SK-N-SH (cell line): Measurements from ENCODE around the gene GNG4. TPM values are rescaled to one million over a fixed set of nuclear protein-coding genes. Genes with fewer than 3 reads are reported as not detected.

ENCODE experiments used
- CTCF ChIA-PET: fragments of 300-600, 350-600 bp; formaldehyde crosslinking; extraction: SDS; loops from one replicate; lab custom pipeline; 2021; lab: Yijun Ruan, JAX
- POLR2A ChIA-PET: fragments of 350-600 bp; sonication (Branson Sonifier 250); formaldehyde crosslinking; extraction: SDS; loops from one replicate; lab custom pipeline; 2020; ENCODE audit warnings: antibody characterized with exemption, inconsistent platforms; lab: Yijun Ruan, JAX
- DNase-seq: peaks from one replicate; pipeline ENCODE4 v3.0.0; 2012
- H2AFZ ChIP-seq: fragments of 200-600 bp; sonication (generic); 2 replicates; pipeline ENCODE4 v1.8.1; 2016; ENCODE audit warnings: antibody characterized with exemption, mild to moderate bottlenecking, low read depth
- H3F3A ChIP-seq: fragments of 200-600 bp; sonication (generic); replicated peaks from 2 replicates; pipeline ENCODE3; 2016; ENCODE audit warnings: antibody characterized with exemption, mild to moderate bottlenecking; ENCODE audit not compliant: insufficient read depth
- H3K27ac ChIP-seq, 2 experiments: fragments of 200-500 bp in 1 of 2; fragments of 200-600 bp in 1 of 2; sonication (Bioruptor generic) in 1 of 2; sonication (generic), shearing (Covaris generic) in 1 of 2; 2 replicates each; pipeline versions ENCODE4 v1.5.1 to v1.6.1; 2014 to 2016; ENCODE audit warnings: low read depth in 2 of 2, inconsistent platforms in 1 of 2, low read length in 1 of 2, mild to moderate bottlenecking in 1 of 2, mixed read lengths in 1 of 2
- H3K27me3 ChIP-seq: fragments of 200-600 bp; sonication (generic), shearing (Covaris generic); 2 replicates; pipeline ENCODE4 v1.6.1; 2016; ENCODE audit warnings: mixed run types; ENCODE audit not compliant: insufficient read depth
- H3K36me3 ChIP-seq, 2 experiments: fragments of 200-500 bp in 1 of 2; fragments of 200-600 bp in 1 of 2; sonication (Bioruptor generic) in 1 of 2; sonication (generic) in 1 of 2; replicated peaks in 1 of 2; 2 replicates each; pipeline versions ENCODE3 to v1.5.1; 2014 to 2016; ENCODE audit warnings: low read length in 1 of 2, mild to moderate bottlenecking in 1 of 2; ENCODE audit not compliant: insufficient read depth in 2 of 2, control insufficient read depth in 1 of 2
- H3K4me1 ChIP-seq, 2 experiments: fragments of 200-500 bp in 1 of 2; fragments of 200-600 bp in 1 of 2; sonication (Bioruptor generic) in 1 of 2; sonication (generic), shearing (Covaris generic) in 1 of 2; 2 replicates each; pipeline versions ENCODE4 v1.5.1 to v1.6.1; 2014 to 2016; ENCODE audit warnings: low read depth in 1 of 2, low read length in 1 of 2, mixed run types in 1 of 2; ENCODE audit not compliant: insufficient read depth in 2 of 2, control insufficient read depth in 1 of 2
- H3K4me2 ChIP-seq: fragments of 200-600 bp; sonication (generic), shearing (Covaris generic); 2 replicates; pipeline ENCODE4 v1.6.1; 2017; ENCODE audit warnings: mixed run types
- H3K4me3 ChIP-seq, 2 experiments: fragments of 200-500 bp in 1 of 2; fragments of 200-600 bp in 1 of 2; sonication (Bioruptor generic) in 1 of 2; sonication (generic), shearing (Covaris generic) in 1 of 2; 2 replicates each; pipeline versions ENCODE4 v1.5.1 to v1.8.1; 2014 to 2016; ENCODE audit warnings: low read depth in 2 of 2, inconsistent platforms in 1 of 2, low read length in 1 of 2, mild to moderate bottlenecking in 1 of 2, mixed read lengths in 1 of 2, moderate library complexity in 1 of 2
- H3K79me2 ChIP-seq: fragments of 200-600 bp; sonication (generic); 2 replicates; pipeline ENCODE4 v1.8.1; 2017; ENCODE audit warnings: mild to moderate bottlenecking; ENCODE audit not compliant: insufficient read depth
- H3K9ac ChIP-seq: fragments of 200-600 bp; sonication (generic); 2 replicates; pipeline ENCODE4 v1.6.1; 2017; ENCODE audit warnings: mixed run types
- H3K9me2 ChIP-seq: fragments of 200-600 bp; sonication (generic); 2 replicates; pipeline ENCODE4 v1.6.1; 2017; ENCODE audit warnings: mixed run types
- H3K9me3 ChIP-seq: fragments of 200-600 bp; sonication (generic); 2 replicates; pipeline ENCODE4 v1.6.1; 2017; ENCODE audit warnings: mixed run types, mild to moderate bottlenecking, moderate library complexity
- H4K20me1 ChIP-seq: fragments of 200-600 bp; sonication (generic); 2 replicates; pipeline ENCODE4 v1.6.1; 2017; ENCODE audit warnings: mild to moderate bottlenecking, mixed run types; ENCODE audit not compliant: insufficient read depth
- EZH2phosphoT487 ChIP-seq: fragments of 200-600 bp; sonication (generic); IDR thresholded peaks from 2 replicates; pipeline ENCODE4 v1.6.1; 2017; ENCODE audit warnings: low read depth, mixed run types, mild to moderate bottlenecking, antibody characterized with exemption, moderate library complexity, borderline replicate concordance
- FOXM1 ChIP-seq: IDR thresholded peaks from 2 replicates; pipeline ENCODE4 v1.4.0; 2012; ENCODE audit warnings: low read depth, mild to moderate bottlenecking
- GATA2 ChIP-seq: sonication (generic); formaldehyde crosslinking; IDR thresholded peaks from 2 replicates; pipeline ENCODE4 v1.5.0; 2020; ENCODE audit warnings: mild to moderate bottlenecking, missing genetic modification reagents
- IRF3 ChIP-seq: fragments of 150-350 bp; IDR thresholded peaks from 2 replicates; pipeline ENCODE4 v1.6.1; 2016; ENCODE audit warnings: mild to moderate bottlenecking, low read depth, low read length
- NRF1 ChIP-seq: IDR thresholded peaks from 2 replicates; pipeline ENCODE4 v1.6.1; 2012; ENCODE audit warnings: low read depth, mild to moderate bottlenecking, low read length
- POLR2AphosphoS5 ChIP-seq: IDR thresholded peaks from 2 replicates; pipeline ENCODE4 v1.6.1; 2012; ENCODE audit warnings: low read depth, low read length
- RXRA ChIP-seq: IDR thresholded peaks from 2 replicates; pipeline ENCODE4 v1.4.0; 2012; ENCODE audit warnings: low read depth, mild to moderate bottlenecking, borderline replicate concordance
- SIN3A ChIP-seq: IDR thresholded peaks from 2 replicates; pipeline ENCODE4 v1.6.1; 2012; ENCODE audit warnings: low read depth, mild to moderate bottlenecking, low read length, moderate library complexity, borderline replicate concordance
- SMC3 ChIP-seq: IDR thresholded peaks from 2 replicates; pipeline ENCODE4 v1.6.1; 2012; ENCODE audit warnings: low read depth, low read length, improper control_type of control experiment
- TCF12 ChIP-seq: IDR thresholded peaks from 2 replicates; pipeline ENCODE4 v1.4.0; 2012
- USF2 ChIP-seq: fragments of 150-350 bp; IDR thresholded peaks from 2 replicates; pipeline ENCODE4 v1.6.1; 2017; ENCODE audit warnings: antibody characterized with exemption, low read length, low read depth, borderline replicate concordance
- YY1 ChIP-seq: IDR thresholded peaks from 2 replicates; pipeline ENCODE4 v1.4.0; 2012; ENCODE audit warnings: low read depth, mild to moderate bottlenecking
- ZBTB33 ChIP-seq: IDR thresholded peaks from 2 replicates; pipeline ENCODE4 v1.4.0; 2012; ENCODE audit warnings: low read depth, borderline replicate concordance
- WGBS: methylation state at CpG from one replicate; pipeline ENCODE4 v1.1.6; 2017; ENCODE audit warnings: low lambda C conversion rate; 5-methylcytosine and 5-hydroxymethylcytosine counted together
- polyA plus RNA-seq, 3 experiments: library from polyadenylated mRNA; depleted of rRNA; stranded (reverse); fragments of >200 nt; gene quantifications; 2 replicates each; pipeline ENCODE4 v1.2.3, GENCODE V29; 2012

Gene GNG4
- polyA plus RNA-seq, 1 of the 3 experiments (the other 2 are of a cell fraction), result 1.6 TPM

GRCh38 chr1:235507623-235508022 is 142.0 kb downstream of the GNG4 start:
- H4K20me1 ChIP-seq, result no peaks in the 10 kb centered on the region
- no peaks in the 10 kb centered on the region for H3K36me3 ChIP-seq
- no peak overlapping the region for H3K4me2 ChIP-seq
- 88% methylated on average over 3 of the region's 3 CpGs for WGBS
- no peak for DNase-seq
- H2AFZ ChIP-seq, result no peak overlapping the region
- POLR2A ChIA-PET, result no interaction called here
- H3K9me3 ChIP-seq, result no peaks in the 10 kb centered on the region
- H3K4me3 ChIP-seq, result no peak overlapping the region
- H3F3A ChIP-seq, result peaks cover 27% of the 10 kb centered on the region
- no peak overlapping the region for H3K9ac ChIP-seq
- no peaks in the 10 kb centered on the region for H3K27me3 ChIP-seq
- H3K4me1 ChIP-seq, result peaks cover 0 to 2% of the 10 kb centered on the region in 2 experiments; a peak in 1 of 4 replicates
- no peaks in the 10 kb centered on the region for H3K9me2 ChIP-seq
- no peak for TF ChIP-seq ZBTB33
- TF ChIP-seq POLR2AphosphoS5, result no peak
- no peak for TF ChIP-seq NRF1
- TF ChIP-seq SMC3, result no peak
- no peak for TF ChIP-seq SIN3A
- no peak for TF ChIP-seq IRF3
- TF ChIP-seq FOXM1, result no peak
- no peak for TF ChIP-seq RXRA
- TF ChIP-seq YY1, result no peak
- TF ChIP-seq TCF12, result no peak
- TF ChIP-seq EZH2phosphoT487, result no peak
- TF ChIP-seq USF2, result no peak
- TF ChIP-seq GATA2 (CRISPR knock-in tag), result no peak
- CTCF ChIA-PET, result interaction anchor here (2.0 kb wide), 1 partner anchor 275 kb away, joined by 6 read pairs; no protein-coding TSS in a partner anchor
- H3K27ac ChIP-seq, result no peak overlapping the region
- peaks cover 12% of the 10 kb centered on the region for H3K79me2 ChIP-seq
